Left hindlimb (tissue), 1 donor: ENCODE data around the gene CALML4.
"Not testable (repeated sequence)": the region's sequence is repeated elsewhere in the genome, so short reads cannot be mapped to it uniquely, and the experiment has no call there.

Experiments
- DNase-seq: peaks from one replicate; pipeline ENCODE4 v3.0.0-alpha.2; 2018

The CALML4 gene, protein sequence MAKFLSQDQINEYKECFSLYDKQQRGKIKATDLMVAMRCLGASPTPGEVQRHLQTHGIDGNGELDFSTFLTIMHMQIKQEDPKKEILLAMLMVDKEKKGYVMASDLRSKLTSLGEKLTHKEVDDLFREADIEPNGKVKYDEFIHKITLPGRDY

GRCh38 chr15:68204776-68205557 is at the start of gene CALML4:
Gene CALML4, minus strand, starts transcription at chr15:68205332. Its CDS starts 85 bp downstream, at chr15:68205247.
- peak; percentile 88 for DNase-seq

GRCh38 chr15:68252925-68253534 is 47.9 kb upstream of the CALML4 start:
- no peak for DNase-seq

DNA sequence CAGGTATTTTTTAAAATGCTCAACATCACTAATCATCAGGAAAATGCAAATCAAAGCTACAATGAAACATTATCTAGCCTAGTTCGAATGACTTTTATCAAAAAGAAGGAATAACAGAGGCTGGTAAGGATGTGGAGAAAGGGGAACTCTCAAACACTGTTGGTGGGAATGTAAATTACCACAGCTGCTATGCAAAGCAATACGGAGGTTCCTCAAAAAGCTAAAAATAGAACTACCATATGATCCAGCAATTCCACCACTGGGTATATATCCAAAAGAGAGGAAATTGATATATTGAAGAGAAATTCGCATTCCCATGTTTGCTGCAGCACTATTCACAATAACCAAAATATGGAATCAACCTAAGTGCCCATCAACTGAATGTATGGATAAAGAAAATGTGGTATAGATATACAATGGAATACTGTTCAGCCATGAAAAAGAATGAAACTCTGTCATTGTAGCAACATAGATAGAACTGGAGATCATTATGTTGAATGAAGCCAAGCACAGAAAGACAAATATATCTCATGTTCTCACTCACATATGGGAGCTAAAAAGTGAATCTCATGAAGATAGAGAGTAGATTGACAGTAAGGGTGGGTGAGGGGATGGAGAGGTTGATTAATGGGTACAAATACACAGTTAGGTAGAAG is 44.1 kb upstream of the CALML4 start:
- DNase-seq = no peak

- no peak for DNase-seq
These were observed 39.1 kb upstream of the CALML4 start for GRCh38 chr15:68244235-68244634.

GRCh38 chr15:68241088-68241935 is 36.2 kb upstream of the CALML4 start:
- no peak for DNase-seq

- no peak for DNase-seq
These were observed 33.9 kb upstream of the CALML4 start for GRCh38 chr15:68239025-68239424.

GRCh38 chr15:68235022-68235421 is 29.9 kb upstream of the CALML4 start:
- no peak for DNase-seq

- DNase-seq = not testable (repeated sequence)
These were observed 29.4 kb upstream of the CALML4 start for GRCh38 chr15:68234520-68234919.

GRCh38 chr15:68234060-68234459 is 28.9 kb upstream of the CALML4 start:
- DNase-seq = no peak

DNA sequence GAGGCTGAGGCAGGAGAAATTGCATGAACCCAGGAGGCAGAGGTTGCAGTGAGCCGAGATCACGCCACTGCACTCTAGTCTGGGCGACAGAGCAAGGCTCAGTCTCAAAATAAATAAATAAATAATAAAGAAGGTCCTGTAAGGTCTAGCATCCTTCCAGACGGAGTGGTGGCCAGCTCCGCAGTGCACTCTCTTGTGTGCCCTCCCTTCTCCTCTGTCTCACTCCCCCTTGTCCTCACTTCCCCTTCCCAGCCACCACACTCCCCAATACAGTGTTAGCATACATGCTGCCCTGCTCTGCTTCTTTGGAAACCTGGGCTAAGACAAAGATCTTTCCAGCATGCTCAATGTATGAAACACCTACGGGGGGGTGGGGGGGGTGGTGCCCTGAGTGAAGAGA is 27.8 kb upstream of the CALML4 start:
- DNase-seq = no peak

DNA sequence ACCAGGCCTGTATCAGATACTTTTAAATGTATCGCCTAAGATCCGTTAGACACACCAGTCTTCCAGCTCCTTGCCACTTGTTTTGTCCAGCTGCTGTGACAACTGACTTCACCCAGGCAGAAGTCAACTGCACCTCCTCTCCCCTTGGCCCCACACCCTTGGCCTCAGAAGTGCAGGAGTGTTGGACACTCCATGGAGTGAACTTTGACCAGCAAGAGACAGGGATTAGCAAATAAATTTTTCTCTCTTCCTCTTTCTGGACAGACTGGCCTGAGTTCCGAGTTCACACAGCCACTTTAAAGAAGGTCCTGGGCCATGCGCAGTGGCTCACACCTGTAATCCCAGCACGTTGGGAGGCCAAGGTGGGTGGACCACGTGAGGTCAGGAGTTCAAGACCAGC is 27.3 kb upstream of the CALML4 start:
- no peak for DNase-seq

DNA sequence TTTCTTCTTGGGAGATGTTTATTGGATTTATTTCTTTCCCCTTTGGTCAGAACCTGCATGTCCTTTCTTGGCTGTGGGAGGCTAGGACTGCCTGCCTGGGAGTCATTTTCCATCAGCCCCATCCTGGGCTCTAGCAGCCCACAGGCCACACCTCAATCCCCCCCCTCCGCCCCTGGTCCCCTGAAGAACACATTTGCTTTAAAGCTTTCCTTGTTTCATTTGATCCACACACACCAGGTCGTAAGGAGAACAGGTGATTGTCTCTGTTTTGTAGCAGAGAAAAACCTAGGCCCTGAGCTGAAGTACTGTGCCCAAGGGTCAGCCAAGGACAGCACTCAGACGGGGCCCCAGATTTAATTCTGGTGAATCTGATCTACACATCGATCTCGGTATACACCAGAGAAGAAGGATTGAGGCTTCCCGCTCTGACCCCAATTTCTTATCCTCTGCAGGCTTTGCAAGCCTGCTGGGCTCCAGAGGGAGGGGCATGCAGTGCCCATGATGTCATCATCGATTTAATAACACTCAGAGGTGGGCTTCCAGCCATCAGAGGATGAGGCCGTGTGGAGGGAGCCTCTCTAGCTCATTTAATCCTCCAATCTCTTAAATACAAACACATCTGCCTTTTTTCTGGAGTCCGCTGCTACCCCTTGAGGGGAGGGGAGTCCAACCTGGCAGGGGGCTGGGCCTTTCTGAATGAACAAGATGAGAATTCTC is 26.1 kb upstream of the CALML4 start:
- no peak for DNase-seq

- DNase-seq = no peak
These were observed 25.3 kb upstream of the CALML4 start for GRCh38 chr15:68230157-68231100.

GRCh38 chr15:68229386-68230156 is 24.4 kb upstream of the CALML4 start, which contains the start of gene CLN6:
Gene CLN6, minus strand, starts transcription at chr15:68229728. Its CDS starts 144 bp downstream, at chr15:68229584.
- DNase-seq = peak; percentile 89

- no peak for DNase-seq
These were observed 23.8 kb upstream of the CALML4 start for GRCh38 chr15:68228971-68229385.

GRCh38 chr15:68228143-68228970 is 23.2 kb upstream of the CALML4 start:
- DNase-seq = no peak

- no peak for DNase-seq
These were observed 22.6 kb upstream of the CALML4 start for GRCh38 chr15:68227643-68228142.

DNA sequence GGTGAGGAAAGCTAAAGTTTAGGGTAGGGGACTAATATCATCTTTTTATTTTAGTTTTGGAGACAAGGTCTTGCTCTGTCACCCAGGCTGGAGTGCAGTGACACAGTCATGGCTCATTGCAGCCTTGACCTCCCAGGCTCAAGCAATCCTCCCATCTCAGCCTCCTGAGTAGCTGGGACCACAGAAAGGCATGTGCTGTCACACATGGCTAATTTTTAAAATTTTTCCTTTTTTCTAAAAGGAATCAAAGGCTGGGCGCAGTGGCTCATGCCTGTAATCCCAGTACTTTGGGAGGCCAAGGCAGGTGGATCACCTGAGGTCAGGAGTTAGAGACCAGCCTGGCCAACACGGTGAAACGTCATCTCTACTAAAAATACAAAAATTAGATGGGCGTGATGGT is 20.3 kb upstream of the CALML4 start:
- DNase-seq = not testable (repeated sequence)
